Activated CD8-positive, alpha-beta memory T cell treated with anti-CD3 and anti-CD28 coated beads, Interleukin-2, amount 50 U/mL, for 1 hour (primary cell): Measurements from ENCODE around the gene CHPT1.

Experiments
- DNase-seq: peaks from one replicate; pipeline ENCODE4 v3.0.0-alpha.2; 2020; ENCODE audit errors: extremely low read depth

CHPT1 gene

DNA sequence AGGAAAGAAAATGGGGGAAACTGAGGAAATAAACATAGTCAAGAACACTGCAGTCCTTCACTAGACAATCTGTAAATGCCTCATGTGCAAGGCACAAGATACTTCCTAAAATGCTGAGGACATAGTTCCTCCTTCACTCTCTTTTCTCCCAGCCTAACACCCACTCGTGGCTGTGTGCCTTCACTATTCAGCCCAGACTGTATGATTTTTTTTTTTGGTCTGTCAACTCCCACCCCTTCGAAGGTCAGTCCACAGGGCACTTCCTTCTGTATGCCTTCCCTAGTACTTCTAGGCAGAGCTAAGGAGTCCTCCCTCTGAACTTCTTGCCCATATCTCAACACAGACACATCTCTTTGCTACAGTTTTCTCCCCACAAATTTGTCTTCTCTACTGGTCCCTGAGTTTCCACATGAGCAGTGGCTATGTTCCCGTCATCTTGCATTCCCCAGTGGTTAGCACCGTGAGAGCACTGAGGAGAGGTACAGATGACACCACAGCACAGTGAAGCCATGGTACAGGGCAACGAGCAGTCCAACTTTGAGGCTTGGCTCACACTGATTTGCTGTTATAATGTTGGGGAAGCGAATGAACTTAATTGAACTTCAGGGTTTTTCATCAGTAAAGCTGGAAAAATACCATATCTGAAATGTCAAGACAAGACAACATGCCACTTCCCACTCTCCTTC, 65.9 kb downstream of the CHPT1 start:
- DNase-seq, result no peak

DNA sequence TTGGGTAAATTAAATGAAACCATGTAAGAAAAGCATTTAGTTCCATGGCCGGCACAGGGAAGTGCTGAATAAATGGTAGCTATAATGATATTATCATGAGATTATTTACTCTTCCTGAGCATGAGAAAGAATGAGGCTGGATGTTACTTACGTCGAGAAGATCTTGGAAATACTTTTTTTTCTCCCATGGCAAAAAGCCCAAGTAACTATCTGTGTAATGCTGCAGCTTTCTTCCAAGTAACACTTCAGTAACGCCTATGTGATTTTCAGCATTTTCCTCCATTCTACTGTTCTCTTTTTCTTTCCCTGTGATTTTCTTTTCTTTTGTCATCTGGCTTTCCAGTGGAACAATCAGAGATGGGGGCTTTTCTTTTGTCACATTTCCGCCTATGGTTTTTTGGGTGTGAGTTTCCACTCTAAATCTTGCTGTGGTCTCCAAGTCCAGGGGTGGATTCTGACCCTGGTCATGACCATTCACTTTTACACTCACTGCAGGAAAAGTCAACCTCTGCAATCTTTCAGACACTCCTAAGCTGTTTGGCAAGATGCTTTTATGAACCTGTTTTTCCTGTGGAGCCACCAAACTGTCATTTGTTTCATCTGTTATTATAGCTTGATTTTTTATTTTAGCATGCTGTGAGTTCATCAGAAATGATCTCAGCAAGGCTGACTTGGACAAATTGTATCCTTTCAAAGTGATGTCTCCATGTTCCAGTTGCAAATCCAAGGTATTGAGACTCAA, 66.8 kb downstream of the CHPT1 start:
- no peak for DNase-seq

DNA sequence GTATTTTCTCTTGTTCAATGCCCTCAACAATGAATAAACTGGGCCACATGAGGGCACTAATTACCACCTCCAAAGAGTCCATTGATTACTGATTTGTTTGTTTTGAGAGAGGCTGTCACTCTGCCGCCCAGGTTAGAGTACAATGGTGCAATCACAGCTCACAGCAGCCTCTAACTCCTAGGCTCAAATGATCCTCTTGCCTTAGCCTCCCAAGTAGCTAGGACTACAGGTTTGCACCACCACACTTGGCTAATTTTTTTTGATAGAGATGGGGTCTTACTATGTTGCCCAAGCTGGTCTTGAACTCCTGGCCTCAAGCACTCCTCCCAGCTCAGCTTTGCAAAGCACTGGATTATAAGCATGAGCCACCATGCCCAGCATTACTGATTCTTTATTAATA, 70.1 kb downstream of the CHPT1 start:
- no peak for DNase-seq

DNA sequence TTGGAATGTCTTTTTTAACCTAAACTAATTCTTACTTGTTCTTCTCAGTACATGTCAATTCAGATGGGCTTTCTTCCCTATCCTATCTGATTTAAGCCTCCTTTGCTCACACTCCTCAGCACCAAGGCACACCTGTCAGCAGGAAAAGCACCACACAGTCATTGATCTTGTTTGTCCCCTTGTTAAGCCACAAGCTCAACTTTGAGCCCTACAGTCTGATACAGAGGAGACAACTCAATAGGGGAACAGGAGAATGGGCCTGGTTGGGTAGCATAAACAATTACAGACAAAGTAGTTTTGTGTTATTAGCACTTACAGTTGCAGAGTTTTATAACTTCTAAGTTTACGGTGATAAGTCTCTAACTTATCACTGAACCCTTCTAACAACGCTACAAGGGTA, 71.3 kb downstream of the CHPT1 start:
- no peak for DNase-seq

DNA sequence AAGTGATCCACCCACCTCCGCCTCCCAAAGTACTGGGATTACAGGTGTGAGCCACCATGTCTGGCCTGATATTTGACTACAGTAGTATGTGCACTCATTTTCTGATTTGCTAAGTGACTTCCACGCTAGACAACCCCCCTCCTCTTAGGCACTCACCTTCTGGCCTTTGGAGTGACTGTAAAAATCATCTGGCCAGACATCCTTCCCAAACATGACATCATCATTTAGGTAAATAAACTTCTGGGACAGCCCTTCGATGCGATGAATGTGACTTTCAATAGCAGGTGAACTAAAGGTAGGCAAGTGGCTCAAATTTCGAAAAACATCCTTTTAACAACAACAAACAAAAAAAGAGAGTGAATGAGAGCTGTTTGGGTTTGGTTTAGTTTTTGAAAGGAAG, 72.4 kb downstream of the CHPT1 start:
- no peak for DNase-seq

DNA sequence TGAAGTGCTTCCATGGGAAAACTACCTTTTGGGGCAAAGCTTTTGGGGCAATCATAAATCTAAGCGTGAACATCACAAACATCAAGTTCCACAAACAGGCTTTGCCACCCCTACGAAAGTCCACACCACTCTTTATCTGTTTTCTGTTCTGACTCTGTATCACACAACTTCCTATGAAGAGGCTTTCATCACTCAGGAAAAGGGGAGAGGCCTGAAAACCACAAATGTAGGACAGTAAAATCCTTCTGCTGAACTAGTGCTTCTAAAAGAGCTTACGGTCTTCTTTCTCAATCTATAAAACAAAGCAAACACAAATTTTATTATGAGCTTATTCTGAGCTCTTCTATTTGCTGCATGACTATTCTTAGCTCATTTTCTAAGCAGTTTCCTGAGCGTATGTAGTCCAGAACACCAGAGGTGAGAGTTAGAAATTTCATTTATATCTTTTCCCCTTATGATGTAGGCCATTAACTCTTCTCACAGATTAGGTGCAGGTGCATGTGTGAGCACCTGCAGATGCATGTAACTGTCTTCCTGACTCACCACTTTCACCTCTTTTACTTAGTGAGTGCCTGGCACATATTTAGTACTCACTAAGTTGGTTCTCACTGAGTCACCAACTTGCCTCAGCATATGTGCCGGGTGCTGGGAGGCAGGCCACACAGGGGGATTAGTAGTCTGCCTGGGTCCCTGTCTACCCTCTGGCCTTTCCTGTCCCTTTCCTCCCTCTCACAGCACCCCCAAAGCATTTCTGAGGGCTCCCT, 74.8 kb downstream of the CHPT1 start:
- no peak for DNase-seq

DNA sequence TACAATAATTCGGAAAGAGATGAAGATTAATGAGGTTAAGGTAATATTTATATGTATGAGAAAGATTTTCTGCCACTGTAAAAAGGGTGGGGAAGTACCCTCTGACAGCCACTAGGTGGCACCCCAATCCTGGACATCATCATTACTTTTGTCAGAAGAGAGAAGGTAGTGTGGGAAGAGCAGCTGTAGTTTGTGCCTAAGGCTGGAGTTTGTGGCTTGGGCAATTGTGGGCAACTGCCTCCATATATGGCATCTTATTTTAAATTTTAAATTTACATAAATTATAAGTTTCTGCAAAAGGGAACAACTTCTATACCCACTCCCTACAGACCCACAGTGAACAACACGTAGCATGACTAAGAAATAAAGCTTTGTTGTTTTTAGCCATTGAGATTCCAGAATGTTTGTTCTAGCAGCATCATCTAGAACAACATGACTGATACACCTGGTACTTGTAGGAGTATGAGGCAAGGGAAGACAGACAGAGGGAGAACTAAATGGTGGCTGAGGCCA, 76.3 kb downstream of the CHPT1 start:
- peak; percentile 31 for DNase-seq

DNA sequence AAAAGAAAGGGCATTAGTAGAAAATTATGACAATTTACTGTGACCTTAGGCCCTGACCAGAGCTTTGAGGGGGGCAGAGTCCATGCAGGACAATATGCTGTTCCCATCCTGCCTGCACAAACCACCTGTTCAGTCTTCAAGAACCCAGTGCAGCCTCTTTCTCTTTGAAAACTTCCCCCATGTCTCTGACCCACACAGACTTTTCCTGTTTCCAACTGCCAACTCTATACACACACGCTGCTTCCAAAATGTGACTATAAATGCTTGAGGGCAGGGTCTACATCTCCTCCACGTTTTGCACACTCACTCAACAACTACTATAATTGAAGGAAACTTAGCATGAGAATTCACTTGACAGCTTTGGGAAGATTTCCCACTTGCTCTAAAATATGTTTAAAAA, 78.4 kb downstream of the CHPT1 start:
- DNase-seq, result no peak

DNA sequence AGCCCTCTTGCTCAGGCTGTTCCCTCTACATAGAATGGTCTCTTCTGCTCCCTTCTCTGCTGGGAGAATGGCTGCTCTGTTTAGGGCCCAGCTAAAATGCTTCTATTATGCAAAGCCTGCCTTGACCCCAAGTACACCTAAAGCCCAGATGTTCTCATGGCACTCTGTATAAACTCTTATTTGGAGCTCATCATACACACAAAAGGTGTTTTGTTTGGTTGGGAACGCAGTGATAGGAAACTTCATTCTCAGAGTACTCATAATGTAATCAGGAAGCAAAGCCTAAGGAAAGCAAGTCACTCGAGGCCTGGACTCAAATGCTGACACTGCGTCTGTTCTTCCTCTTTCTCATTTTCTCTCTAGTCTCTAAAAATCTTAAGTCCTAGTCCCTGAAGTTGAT, 80.0 kb downstream of the CHPT1 start:
- no peak for DNase-seq

DNA sequence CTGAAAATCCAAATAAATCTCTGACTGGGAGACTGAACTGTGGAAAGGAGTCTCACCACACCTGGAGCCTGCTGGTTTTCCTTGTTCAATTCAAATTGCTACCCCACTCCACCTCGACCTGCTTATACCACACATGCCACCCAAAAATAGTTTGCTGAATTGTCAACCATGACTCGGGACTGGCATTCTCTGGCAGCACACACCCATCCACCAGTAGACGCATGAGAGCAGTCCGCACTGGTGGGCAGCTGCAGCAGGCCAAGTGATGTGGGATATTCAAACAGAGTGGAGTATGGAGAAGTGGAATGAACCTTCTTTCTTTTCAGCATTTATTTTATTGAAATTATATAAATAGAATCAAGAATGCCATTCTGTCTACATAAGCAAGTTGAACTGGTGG, 80.5 kb downstream of the CHPT1 start:
- DNase-seq, result no peak
